ENCODE measurements around the gene RAB40A. TPM values are rescaled to one million over a fixed set of nuclear protein-coding genes. Genes with fewer than 3 reads are reported as not detected.

Gene RAB40A
- total RNA-seq, 2 experiments from 2014 or later, result 0.38 to 0.50 TPM

GRCh38 chrX:103531002-103531401 is 11.7 kb upstream of the RAB40A start:
- no peak overlapping the region for H2AFZ ChIP-seq (ENCODE audit: low read length)
- no peaks in the 10 kb centered on the region for H3K36me3 ChIP-seq (ENCODE audit: insufficient read depth, low read length)
- no TSS peak for BruUV-seq (replicated peaks)
- ChIA-PET POLR2A (no interaction called here), CTCF (ENCODE audit: unreplicated experiment) (no interaction called here)
- H3K4me1 ChIP-seq (ENCODE audit: insufficient read depth, low read length, poor library complexity, severe bottlenecking), result no peaks in the 10 kb centered on the region
- no peak overlapping the region for H3K4me2 ChIP-seq (ENCODE audit: low read length)
- no peaks in the 10 kb centered on the region for H3K79me2 ChIP-seq (ENCODE audit: insufficient read depth, low read depth, low read length)
- H3K27ac ChIP-seq (ENCODE audit: low read depth, low read length, poor library complexity, severe bottlenecking), result no peak overlapping the region
- no peaks in the 10 kb centered on the region for H3K9me2 ChIP-seq (ENCODE audit: insufficient read depth, low read length)
- intact Hi-C loops (cut with micrococcal nuclease; ENCODE audit: unreplicated experiment), result no loop called here
- no peak for DNase-seq (ENCODE audit: low spot score)
- H3K4me3 ChIP-seq (ENCODE audit: low read depth, low read length, poor library complexity, severe bottlenecking), result no peak overlapping the region
- TF ChIP-seq, protein P1, sequence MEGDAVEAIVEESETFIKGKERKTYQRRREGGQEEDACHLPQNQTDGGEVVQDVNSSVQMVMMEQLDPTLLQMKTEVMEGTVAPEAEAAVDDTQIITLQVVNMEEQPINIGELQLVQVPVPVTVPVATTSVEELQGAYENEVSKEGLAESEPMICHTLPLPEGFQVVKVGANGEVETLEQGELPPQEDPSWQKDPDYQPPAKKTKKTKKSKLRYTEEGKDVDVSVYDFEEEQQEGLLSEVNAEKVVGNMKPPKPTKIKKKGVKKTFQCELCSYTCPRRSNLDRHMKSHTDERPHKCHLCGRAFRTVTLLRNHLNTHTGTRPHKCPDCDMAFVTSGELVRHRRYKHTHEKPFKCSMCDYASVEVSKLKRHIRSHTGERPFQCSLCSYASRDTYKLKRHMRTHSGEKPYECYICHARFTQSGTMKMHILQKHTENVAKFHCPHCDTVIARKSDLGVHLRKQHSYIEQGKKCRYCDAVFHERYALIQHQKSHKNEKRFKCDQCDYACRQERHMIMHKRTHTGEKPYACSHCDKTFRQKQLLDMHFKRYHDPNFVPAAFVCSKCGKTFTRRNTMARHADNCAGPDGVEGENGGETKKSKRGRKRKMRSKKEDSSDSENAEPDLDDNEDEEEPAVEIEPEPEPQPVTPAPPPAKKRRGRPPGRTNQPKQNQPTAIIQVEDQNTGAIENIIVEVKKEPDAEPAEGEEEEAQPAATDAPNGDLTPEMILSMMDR (conservative IDR thresholded peaks at IDR 0.05; ENCODE audit: low read length), result no peak
- TF ChIP-seq EZH2phosphoT487 (IDR thresholded peaks at IDR 0.05; ENCODE audit: borderline replicate concordance, low read depth, low read length), result no peak
- H3K9me3 ChIP-seq (ENCODE audit: low read length), result no peaks in the 10 kb centered on the region
- H4K20me1 ChIP-seq (ENCODE audit: insufficient read depth, low read length), result no peaks in the 10 kb centered on the region

DNA sequence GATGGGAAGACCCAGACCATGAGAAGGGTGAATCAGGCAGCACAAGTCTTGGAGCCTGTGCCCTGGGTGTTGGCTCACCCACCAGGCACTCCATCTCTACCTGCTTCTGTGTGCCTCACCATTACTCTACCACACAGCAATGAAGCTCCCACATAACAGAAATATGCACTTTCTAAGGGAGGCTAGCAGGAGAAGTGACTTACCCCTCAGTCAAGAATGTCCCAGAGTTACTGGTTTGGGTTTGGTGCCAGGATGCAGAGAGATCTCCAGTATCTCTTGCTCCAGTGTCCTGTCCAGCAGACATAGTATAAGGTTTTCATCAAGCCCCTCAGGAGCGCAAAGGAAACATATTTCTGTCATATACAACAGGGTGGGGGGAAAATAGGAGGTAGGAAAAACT is 11.3 kb upstream of the RAB40A start:
- no peak for DNase-seq (ENCODE audit: low spot score)
- Histone ChIP-seq H3K79me2 (ENCODE audit: insufficient read depth, low read depth, low read length) (no peaks in the 10 kb centered on the region), H3K27ac (ENCODE audit: low read depth, low read length, poor library complexity, severe bottlenecking) (no peak overlapping the region), H3K9me3 (ENCODE audit: low read length) (no peaks in the 10 kb centered on the region), H3K4me3 (ENCODE audit: low read depth, low read length, poor library complexity, severe bottlenecking) (no peak overlapping the region), H4K20me1 (ENCODE audit: insufficient read depth, low read length) (no peaks in the 10 kb centered on the region), H2AFZ (ENCODE audit: low read length) (no peak overlapping the region), H3K4me1 (ENCODE audit: insufficient read depth, low read length, poor library complexity, severe bottlenecking) (no peaks in the 10 kb centered on the region), H3K9me2 (ENCODE audit: insufficient read depth, low read length) (no peaks in the 10 kb centered on the region), H3K36me3 (ENCODE audit: insufficient read depth, low read length) (no peaks in the 10 kb centered on the region), H3K4me2 (ENCODE audit: low read length) (no peak overlapping the region)
- ChIA-PET POLR2A (no interaction called here), CTCF (ENCODE audit: unreplicated experiment) (no interaction called here)
- TF ChIP-seq, protein P1 (conservative IDR thresholded peaks at IDR 0.05; ENCODE audit: low read length), result no peak
- no peak for TF ChIP-seq EZH2phosphoT487 (IDR thresholded peaks at IDR 0.05; ENCODE audit: borderline replicate concordance, low read depth, low read length)
- BruUV-seq (replicated peaks), result no TSS peak
- intact Hi-C loops (cut with micrococcal nuclease; ENCODE audit: unreplicated experiment), result no loop called here

- CTCF ChIA-PET (ENCODE audit: unreplicated experiment), result no interaction called here
- no peak for DNase-seq (ENCODE audit: low spot score)
- Histone ChIP-seq H4K20me1 (ENCODE audit: insufficient read depth, low read length) (no peaks in the 10 kb centered on the region), H3K36me3 (ENCODE audit: insufficient read depth, low read length) (no peaks in the 10 kb centered on the region), H3K79me2 (ENCODE audit: insufficient read depth, low read depth, low read length) (no peaks in the 10 kb centered on the region), H3K4me1 (ENCODE audit: insufficient read depth, low read length, poor library complexity, severe bottlenecking) (no peaks in the 10 kb centered on the region), H3K4me2 (ENCODE audit: low read length) (no peak overlapping the region), H3K4me3 (ENCODE audit: low read depth, low read length, poor library complexity, severe bottlenecking) (no peak overlapping the region), H3K27ac (ENCODE audit: low read depth, low read length, poor library complexity, severe bottlenecking) (no peak overlapping the region), H3K9me2 (ENCODE audit: insufficient read depth, low read length) (no peaks in the 10 kb centered on the region), H3K9me3 (ENCODE audit: low read length) (no peaks in the 10 kb centered on the region), H2AFZ (ENCODE audit: low read length) (no peak overlapping the region)
- BruUV-seq (replicated peaks), result no TSS peak
- TF ChIP-seq, protein P1 (conservative IDR thresholded peaks at IDR 0.05; ENCODE audit: low read length), result no peak
- intact Hi-C loops (cut with micrococcal nuclease; ENCODE audit: unreplicated experiment), result no loop called here
- POLR2A ChIA-PET, result no interaction called here
These were observed 10.3 kb upstream of the RAB40A start for GRCh38 chrX:103529550-103529949.
